ENCODE data around the gene PRMT9.

The PRMT9 gene

DNA sequence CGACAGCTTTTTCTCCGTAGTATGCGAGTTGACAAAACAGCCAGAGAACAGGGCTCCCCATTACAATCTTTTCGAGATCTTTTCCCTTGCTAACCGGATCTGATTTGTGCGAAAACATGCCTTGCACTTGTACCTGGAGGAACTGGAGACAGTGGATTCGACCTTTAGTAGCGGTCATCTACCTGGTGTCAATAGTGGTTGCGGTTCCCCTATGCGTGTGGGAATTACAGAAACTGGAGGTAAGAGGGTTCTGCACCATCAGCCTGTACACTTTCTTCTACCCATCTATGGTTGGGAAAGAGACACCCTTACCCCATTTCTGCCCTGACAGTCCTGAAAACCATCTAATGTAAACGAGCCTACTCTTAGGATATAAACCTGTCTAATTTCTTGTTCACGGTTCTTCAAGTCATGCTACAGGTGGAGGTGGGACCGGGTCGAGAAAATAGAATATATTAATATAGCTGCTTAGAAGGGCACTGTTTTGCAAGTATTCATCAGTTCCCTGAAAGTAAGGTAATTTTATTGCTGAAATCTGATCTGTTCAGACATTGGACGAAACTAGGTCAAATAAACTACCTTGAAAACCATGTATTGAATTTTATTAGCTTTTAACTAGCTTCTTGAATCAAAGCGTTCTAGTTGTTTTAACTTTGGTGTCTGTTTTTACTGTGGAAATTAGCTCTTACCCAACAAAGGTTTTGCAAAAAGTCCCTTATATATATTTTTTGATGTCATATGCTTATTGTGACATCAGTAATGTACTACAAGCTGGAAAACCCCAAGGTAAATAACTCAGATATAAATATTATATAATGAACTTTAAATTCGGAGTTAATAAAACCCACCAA lies 65.9 kb downstream of the PRMT9 start:
- no peak for DNase-seq (ENCODE audit: low read depth in 2 of 2)

DNA sequence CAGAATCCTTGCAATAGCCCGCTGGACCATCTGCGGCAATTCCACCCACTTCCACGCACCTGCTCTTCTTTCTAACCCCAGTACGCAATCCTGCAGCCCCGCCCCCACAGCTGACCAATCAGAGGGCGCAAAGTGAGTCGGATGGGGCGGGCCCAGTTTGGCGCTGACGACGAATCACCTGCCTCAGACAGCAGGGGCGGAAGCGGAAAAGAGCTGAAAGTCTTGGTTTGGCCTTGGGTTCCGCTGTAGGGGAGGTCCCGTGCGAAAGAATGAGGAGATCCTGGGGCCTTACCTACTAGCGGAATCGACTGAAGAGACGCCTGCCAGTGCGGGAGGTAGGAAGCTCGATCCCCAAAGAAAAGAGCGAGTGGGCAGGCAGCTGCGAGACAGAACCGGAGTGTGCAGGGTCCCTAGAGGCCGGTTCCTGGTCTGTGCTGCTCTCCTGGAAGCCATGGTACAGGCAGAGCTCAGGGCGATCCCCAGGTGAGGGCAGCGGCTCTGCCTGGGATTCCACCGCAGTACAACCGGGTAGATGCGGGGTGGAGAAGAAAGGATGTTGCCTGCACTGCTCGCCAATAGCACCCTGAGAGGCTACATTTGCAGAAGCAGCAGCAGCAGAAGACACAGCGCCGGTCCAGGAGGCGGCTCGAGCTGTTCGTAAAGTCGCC lies 66.7 kb downstream of the PRMT9 start, which contains the start of gene TMEM184C:
Gene TMEM184C, plus strand, starts transcription at position 225 of the 668 bp plus-strand sequence. CDS start 560 bp downstream, outside the sequence.
- DNase-seq (ENCODE audit: low read depth in 2 of 2) = peak; percentile 96 to 97

- no peak for DNase-seq (ENCODE audit: low read depth in 2 of 2)
Observed at GRCh38 chr4:147616849-147617172, 67.2 kb downstream of the PRMT9 start.

DNA sequence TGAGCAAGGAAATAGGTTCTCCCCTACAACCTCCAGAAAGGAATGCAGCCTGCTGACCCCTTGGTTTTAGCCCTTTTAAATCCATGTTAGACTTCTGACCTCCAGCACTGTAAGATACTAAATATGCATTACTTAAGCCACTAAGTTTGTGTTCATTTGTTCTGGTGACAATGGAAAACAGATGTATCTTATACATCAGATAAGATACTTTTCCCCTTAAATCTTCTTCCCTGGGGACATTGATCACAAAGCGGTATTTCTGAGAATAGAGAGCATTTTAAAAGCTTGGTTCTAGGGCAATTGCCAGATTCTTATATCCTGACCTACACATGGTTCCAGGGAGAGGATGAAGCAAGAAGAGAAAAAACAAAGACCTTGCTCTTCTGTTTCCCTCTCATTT lies 73.3 kb downstream of the PRMT9 start:
- no peak for DNase-seq (ENCODE audit: low read depth in 2 of 2)

GRCh38 chr4:147607471-147607870 lies 76.5 kb downstream of the PRMT9 start:
- no peak for DNase-seq (ENCODE audit: low read depth in 2 of 2)

DNA sequence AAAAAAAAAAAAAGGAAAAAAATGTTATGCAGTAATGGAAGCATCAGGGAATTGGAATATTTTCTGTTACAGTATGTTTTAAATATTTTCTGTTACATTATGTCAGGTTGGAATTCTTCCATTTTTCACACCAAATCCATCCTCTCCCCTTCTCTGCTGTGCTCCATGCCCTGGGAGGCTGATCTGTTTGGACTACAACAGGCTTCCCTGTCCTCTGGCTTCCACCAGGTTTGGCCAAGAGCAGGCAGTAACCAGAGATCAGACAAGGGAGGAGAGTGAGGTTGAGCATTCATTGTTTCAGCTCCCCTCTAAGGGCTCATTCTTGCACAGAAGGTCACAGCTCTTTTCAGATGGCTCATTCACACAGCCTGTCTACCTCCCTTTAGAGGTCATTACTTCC lies 78.5 kb downstream of the PRMT9 start:
- no peak for DNase-seq (ENCODE audit: low read depth in 2 of 2)

- DNase-seq (ENCODE audit: low read depth in 2 of 2) = no peak
Observed at GRCh38 chr4:147599769-147600168, 84.2 kb downstream of the PRMT9 start.

GRCh38 chr4:147599206-147599605 lies 84.8 kb downstream of the PRMT9 start:
- no peak for DNase-seq (ENCODE audit: low read depth in 2 of 2)

- no peak for DNase-seq (ENCODE audit: low read depth in 2 of 2)
Observed at GRCh38 chr4:147597561-147597960, 86.4 kb downstream of the PRMT9 start.

GRCh38 chr4:147596981-147597380 lies 87.0 kb downstream of the PRMT9 start:
- no peak for DNase-seq (ENCODE audit: low read depth in 2 of 2)

DNA sequence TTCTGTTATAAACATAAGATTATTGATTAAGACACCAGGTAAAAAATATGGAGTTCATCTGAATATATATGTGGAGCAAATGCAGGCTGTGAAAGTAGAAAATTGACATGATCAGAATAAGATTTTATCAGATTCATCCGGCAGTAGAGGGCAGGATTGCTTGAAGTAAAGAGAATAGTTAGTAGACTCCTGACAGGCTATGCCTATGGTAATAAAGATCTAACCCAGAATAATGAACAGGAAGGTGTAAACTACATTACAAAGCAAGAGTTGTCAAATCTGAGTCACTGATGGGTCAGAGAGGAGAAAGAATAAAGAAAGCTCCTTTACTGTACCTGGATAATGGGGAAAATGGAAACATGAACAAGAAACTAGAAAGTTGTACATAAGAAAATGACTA lies 87.6 kb downstream of the PRMT9 start:
- DNase-seq (ENCODE audit: low read depth in 2 of 2) = no peak

DNA sequence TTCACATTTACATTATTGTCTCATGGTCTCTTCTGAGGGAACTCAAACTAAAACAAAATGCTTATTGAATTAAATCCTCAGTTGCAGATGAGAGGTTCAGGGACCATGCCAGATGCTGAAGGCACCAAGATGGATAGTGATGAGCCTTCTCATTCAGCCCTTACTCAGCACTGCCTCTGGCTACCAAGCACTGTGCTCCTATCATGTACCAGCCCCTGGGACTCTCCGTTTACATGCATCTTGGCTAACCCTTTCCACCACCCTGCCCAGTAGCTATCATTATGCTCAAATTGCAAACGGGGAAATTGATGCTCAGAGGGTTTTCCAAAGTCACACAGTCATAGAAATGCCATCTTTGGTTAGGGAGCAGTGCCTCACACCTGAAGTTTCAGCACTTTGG lies 89.4 kb downstream of the PRMT9 start:
- no peak for DNase-seq (ENCODE audit: low read depth in 2 of 2)

DNA sequence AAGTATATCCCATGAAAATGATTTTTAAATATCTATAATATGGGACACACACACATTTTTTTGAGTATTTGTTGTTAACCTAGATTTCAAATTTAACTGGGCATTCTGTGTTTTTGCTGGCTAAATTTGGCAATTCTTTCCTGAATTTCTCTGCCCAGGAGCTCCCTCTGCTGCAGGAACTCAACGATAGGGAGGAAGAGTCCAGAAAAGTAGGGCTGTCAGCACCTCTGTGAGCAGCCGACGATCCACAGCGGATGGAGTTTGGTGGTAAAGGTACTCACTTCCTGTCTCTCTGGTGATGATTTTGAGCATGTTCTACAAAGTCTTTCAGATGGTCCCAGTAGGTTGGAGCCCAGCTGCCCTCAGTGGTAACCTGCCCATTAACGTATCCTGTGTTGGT lies 89.9 kb downstream of the PRMT9 start:
- no peak for DNase-seq (ENCODE audit: low read depth in 2 of 2)

DNA sequence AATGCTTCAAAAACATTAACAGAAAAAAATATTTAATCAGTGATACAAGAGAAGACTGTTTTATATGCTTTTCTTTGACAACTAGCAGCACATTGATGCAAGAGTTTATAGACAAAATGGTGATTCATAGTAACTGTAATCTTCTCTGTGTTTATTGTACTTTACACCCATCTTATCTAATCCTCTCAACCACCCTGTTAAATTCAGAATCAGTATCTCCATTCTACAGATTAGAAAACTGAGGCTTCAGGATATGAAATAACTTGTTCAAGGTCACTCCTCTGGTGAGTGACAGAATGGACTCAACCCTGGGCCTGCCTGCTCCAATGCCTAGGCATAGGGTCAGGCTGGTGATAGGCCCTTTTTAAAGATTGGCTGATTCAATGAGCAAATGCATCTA lies 92.9 kb downstream of the PRMT9 start:
- DNase-seq (ENCODE audit: low read depth in 2 of 2) = no peak

DNA sequence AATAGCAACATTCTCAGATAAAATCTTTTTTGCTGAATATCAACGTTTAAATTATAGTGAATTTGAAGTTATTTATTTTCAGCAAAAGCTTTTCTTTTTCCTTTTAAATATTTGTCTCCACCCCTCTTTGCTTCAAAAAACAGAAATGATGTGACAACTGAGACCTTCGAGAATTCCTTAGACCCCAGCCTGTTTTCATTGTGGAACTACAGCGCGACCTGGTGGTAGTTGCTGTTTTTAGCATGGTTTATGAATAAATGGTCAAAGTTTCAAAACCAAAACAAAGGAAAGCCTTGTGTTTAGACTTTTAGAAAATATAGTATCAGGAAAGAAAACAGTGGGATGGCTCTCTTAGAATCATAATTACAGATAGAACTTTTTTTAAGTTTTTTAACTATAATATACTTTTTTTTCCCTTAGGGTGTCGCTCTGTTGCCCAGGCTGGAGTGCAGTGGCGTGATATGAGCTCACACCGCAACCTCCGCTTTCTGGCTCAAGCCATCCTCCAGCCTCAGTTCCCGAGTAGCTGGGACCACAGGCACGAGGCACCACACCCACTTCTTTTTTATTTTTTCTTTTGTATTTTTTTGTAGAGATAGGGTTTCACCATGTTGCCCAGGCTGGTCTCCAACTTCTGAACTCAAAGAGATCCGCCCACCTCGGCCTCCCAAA lies 93.6 kb downstream of the PRMT9 start:
- peak in 1 of 2 donors; percentile 12 for DNase-seq (ENCODE audit: low read depth in 2 of 2)

GRCh38 chr4:147589586-147589985 lies 94.4 kb downstream of the PRMT9 start:
- DNase-seq (ENCODE audit: low read depth in 2 of 2) = no peak
